GM13977 (cell line): ENCODE results near the gene BLOC1S1.
A peak's percentile ranks its signal among the peaks of the same experiment; 100 is the strongest.

ENCODE experiments used
- DNase-seq: peaks from one replicate; pipeline ENCODE4 v3.0.0; 2012; ENCODE audit warnings: low spot score
- CTCF ChIP-seq: IDR thresholded peaks from 2 replicates; pipeline ENCODE4 v1.5.1; 2012; ENCODE audit warnings: mild to moderate bottlenecking, control low read depth; ENCODE audit not compliant: insufficient read depth; ENCODE audit errors: extremely low read depth, missing control alignments
- in situ Hi-C: fragments of 300-500 bp; cut with MboI; formaldehyde crosslinking; loops from one replicate; pipeline ENCODE4 v1.12.0; 2022; ENCODE audit warnings: low sequenced_read_pairs, low pct_unique_long_range_greater_than_20kb, mixed read lengths, inconsistent platforms; ENCODE audit not compliant: unreplicated experiment

BLOC1S1 gene

GRCh38 chr12:55725556-55725955 lies 9.7 kb downstream of the BLOC1S1 start:
- no peak for DNase-seq
- in situ Hi-C loops = loop anchor here (25.0 kb wide), 1 partner anchor 312 kb away; the partner anchor contains the start of gene RPS26
- no peak for TF ChIP-seq CTCF

GRCh38 chr12:55726971-55727370 lies 11.1 kb downstream of the BLOC1S1 start:
- in situ Hi-C loops = loop anchor here (25.0 kb wide), 1 partner anchor 310 kb away; the partner anchor contains the start of gene RPS26
- no peak for DNase-seq
- TF ChIP-seq CTCF = no peak

DNA sequence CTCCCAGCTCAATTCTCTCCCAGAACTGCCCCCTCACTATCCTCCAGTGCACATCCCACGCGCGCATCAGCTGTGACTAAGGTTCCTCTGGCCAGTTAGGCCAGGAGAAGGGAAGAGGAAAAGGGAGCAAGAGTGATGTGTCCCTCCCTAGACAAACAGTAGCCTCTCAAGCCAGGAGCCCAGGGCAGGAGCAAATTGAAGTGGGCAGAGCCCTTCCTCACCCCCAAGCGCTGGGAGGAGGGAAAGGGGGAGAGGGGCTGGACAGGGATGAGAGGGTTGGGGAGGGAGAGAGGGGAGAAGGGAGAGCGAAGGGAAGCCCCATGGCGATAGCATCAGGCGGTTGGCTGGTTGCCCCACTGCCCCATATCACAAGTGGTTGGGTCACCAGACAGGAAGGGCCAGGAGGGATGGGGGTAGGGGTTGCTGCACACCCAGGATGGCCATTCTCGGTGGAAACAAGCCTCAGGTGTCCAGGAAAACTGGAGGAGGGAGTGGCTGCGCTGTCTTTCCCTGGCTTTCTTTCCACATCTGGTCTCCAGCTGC lies 11.9 kb downstream of the BLOC1S1 start:
- DNase-seq = no peak
- in situ Hi-C loops = loop anchor here (25.0 kb wide), 1 partner anchor 310 kb away; the partner anchor contains the start of gene RPS26
- no peak for TF ChIP-seq CTCF

DNA sequence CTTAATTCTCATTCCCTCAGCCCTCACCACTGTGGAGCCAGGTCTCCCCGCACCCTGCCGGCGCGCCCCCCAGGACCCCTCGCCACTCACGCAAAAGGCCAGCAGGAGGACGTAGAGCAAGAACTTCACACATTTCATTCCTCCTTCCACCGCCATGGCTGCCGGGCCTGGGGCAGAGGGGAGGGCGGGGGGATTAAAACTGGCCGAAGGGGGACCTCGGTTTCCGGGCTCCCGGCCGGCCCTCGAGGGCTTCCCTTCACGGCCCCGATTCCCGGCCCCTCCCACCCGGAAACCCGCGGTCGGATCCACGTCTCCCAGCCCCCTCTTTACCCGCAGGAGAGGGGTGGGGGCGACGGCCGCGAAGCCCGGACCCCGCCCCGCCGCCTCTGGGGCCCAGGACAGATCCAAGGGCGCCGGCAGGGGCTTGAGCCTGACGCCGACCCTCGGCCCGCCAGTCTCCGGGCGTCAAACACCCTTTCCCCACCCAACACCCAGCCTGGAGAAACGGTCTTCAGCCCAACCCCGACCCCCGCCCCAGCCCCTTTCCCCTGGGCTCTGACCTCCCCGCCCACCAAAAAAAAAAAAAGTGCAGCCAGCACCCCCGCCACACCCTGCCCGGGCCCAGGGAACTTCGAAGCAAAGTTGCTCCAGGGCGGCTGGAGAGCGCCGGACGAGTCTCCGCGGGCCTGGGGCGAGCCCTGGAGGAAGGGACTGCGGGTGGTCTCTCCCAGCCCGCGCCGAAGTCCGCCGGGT lies 12.5 kb downstream of the BLOC1S1 start:
- no peak for TF ChIP-seq CTCF
- in situ Hi-C loops = loop anchor here (25.0 kb wide), 1 partner anchor 309 kb away; the partner anchor contains the start of gene RPS26
- DNase-seq = peak; percentile 47

DNA sequence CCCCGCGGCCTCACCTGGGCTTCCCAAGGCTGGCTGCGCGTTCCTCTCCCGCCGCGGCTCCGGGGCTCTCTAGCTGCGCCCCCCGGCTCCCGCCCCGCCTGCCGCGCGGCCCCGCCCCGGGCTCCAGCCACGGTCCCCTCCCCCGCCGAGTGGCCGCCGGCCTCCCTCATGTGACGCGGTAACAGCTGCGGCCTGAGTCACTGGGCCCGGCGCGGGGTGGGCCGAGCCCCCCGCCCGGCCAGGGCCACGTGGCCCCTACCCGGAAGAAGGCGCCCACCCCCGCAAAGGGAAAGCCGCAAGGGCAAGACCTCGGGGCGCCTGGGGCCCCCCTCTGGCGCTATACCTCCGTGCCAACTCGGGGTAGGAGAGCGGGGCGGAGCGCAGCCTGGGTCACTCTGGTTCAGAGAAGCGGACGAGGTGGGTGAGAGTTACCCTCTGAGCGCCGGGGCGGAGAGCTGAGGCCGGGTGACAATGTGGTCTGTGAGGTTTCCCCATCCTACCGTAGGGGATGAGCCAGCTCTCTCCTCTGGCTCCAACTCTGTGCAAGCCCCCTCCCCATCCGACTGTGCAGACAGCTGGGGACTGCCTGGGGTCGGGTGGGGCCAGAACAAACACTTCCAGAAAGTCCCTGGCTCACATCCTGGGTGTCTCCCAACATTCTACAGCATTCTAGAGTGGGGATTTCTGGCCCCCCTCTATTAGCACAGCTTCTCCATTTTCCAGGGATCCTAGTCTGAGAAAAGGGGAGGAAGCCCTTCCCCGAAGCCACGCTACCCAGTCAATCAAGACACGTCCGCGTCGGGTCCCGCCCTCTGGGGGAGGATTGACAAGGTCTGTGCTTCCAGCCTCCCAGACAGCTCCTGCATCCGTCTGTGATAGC lies 13.3 kb downstream of the BLOC1S1 start, which contains the start of gene CD63:
TSS of gene CD63 (minus strand) at position 71 of the 880 bp plus-strand sequence. CDS start 668 bp downstream, outside the sequence.
- in situ Hi-C loops = loop anchor here (25.0 kb wide), 1 partner anchor 308 kb away; the partner anchor contains the start of gene RPS26
- TF ChIP-seq CTCF = peak; percentile 21
- DNase-seq = peak; percentile 97
